ENCODE data around the gene OSTF1. TPM values are rescaled to one million over a fixed set of nuclear protein-coding genes. Genes with fewer than 3 reads are reported as not detected.

Gene OSTF1
- total and polyA plus RNA-seq, 10 of the 15 experiments (the other 5 are each of a cell fraction or from before 2014, with no cell fraction given), result 36.2 to 82.4 (median 46.9) TPM

DNA sequence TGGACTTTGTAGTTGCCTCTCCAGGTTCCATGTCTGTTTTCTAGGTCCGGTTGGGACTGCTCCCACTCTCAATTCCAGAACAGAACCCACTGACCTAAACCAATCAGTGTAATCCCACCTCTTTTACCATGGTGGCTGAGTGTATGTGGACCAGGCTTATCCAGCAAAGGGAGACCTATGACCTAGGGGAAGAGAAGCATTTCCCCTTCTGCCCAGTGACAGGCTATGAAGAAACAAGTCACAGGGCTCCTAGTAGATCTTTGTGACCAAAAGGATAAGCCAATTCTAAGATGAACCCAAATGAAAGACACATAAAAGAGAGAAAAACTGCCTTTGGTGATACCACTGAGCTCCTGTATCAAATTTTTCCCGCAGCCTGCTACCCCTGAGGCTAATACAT is 6.7 kb upstream of the OSTF1 start (continued):
- TF ChIP-seq, protein P1, sequence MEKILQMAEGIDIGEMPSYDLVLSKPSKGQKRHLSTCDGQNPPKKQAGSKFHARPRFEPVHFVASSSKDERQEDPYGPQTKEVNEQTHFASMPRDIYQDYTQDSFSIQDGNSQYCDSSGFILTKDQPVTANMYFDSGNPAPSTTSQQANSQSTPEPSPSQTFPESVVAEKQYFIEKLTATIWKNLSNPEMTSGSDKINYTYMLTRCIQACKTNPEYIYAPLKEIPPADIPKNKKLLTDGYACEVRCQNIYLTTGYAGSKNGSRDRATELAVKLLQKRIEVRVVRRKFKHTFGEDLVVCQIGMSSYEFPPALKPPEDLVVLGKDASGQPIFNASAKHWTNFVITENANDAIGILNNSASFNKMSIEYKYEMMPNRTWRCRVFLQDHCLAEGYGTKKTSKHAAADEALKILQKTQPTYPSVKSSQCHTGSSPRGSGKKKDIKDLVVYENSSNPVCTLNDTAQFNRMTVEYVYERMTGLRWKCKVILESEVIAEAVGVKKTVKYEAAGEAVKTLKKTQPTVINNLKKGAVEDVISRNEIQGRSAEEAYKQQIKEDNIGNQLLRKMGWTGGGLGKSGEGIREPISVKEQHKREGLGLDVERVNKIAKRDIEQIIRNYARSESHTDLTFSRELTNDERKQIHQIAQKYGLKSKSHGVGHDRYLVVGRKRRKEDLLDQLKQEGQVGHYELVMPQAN (conservative IDR thresholded peaks at IDR 0.05), result no peak
- TF ChIP-seq NRF1 (conservative IDR thresholded peaks at IDR 0.05; ENCODE audit: low read depth, low read length), result no peak
- TF ChIP-seq ZNF217 (IDR thresholded peaks at IDR 0.05), result no peak
- no peak for TF ChIP-seq IKZF1 (conservative IDR thresholded peaks at IDR 0.05)
- TF ChIP-seq, protein P2, sequence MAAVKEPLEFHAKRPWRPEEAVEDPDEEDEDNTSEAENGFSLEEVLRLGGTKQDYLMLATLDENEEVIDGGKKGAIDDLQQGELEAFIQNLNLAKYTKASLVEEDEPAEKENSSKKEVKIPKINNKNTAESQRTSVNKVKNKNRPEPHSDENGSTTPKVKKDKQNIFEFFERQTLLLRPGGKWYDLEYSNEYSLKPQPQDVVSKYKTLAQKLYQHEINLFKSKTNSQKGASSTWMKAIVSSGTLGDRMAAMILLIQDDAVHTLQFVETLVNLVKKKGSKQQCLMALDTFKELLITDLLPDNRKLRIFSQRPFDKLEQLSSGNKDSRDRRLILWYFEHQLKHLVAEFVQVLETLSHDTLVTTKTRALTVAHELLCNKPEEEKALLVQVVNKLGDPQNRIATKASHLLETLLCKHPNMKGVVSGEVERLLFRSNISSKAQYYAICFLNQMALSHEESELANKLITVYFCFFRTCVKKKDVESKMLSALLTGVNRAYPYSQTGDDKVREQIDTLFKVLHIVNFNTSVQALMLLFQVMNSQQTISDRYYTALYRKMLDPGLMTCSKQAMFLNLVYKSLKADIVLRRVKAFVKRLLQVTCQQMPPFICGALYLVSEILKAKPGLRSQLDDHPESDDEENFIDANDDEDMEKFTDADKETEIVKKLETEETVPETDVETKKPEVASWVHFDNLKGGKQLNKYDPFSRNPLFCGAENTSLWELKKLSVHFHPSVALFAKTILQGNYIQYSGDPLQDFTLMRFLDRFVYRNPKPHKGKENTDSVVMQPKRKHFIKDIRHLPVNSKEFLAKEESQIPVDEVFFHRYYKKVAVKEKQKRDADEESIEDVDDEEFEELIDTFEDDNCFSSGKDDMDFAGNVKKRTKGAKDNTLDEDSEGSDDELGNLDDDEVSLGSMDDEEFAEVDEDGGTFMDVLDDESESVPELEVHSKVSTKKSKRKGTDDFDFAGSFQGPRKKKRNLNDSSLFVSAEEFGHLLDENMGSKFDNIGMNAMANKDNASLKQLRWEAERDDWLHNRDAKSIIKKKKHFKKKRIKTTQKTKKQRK (IDR thresholded peaks at IDR 0.05; ENCODE audit: low read depth, low read length), result no peak
- no peak for TF ChIP-seq NFYA (IDR thresholded peaks at IDR 0.05; ENCODE audit: borderline replicate concordance, low read depth, low read length)
- no peak for TF ChIP-seq SIN3A (IDR thresholded peaks at IDR 0.05; ENCODE audit: low read depth, low read length)
- TF ChIP-seq, protein P3, sequence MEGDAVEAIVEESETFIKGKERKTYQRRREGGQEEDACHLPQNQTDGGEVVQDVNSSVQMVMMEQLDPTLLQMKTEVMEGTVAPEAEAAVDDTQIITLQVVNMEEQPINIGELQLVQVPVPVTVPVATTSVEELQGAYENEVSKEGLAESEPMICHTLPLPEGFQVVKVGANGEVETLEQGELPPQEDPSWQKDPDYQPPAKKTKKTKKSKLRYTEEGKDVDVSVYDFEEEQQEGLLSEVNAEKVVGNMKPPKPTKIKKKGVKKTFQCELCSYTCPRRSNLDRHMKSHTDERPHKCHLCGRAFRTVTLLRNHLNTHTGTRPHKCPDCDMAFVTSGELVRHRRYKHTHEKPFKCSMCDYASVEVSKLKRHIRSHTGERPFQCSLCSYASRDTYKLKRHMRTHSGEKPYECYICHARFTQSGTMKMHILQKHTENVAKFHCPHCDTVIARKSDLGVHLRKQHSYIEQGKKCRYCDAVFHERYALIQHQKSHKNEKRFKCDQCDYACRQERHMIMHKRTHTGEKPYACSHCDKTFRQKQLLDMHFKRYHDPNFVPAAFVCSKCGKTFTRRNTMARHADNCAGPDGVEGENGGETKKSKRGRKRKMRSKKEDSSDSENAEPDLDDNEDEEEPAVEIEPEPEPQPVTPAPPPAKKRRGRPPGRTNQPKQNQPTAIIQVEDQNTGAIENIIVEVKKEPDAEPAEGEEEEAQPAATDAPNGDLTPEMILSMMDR (IDR thresholded peaks at IDR 0.05 in 2 of 3, conservative IDR thresholded peaks at IDR 0.05 in 1 of 3; ENCODE audit: control insufficient read depth in 2 of 3, extremely low read depth in 1 of 3, insufficient read depth in 1 of 3, low read depth in 3 of 3, low read length in 3 of 3), result no peak
- no peak for TF ChIP-seq IKZF2 (IDR thresholded peaks at IDR 0.05)
- TF ChIP-seq ZNF274 (IDR thresholded peaks at IDR 0.05; ENCODE audit: insufficient read depth, insufficient read length), result no peak
- TF ChIP-seq NR2F1 (conservative IDR thresholded peaks at IDR 0.05), result no peak
- TF ChIP-seq STAT3 (IDR thresholded peaks at IDR 0.05; ENCODE audit: low read depth, low read length), result no peak

Measured in GM12878 (cell line).